Right lung (tissue), 5 donors: ENCODE measurements around the gene SRRD. TPM values are rescaled to one million over a fixed set of nuclear protein-coding genes. Genes with fewer than 3 reads are reported as not detected.
"Not testable (repeated sequence)": the region's sequence is repeated elsewhere in the genome, so short reads cannot be mapped to it uniquely, and the experiment has no call there.

ENCODE experiments used
- DNase-seq, 2 donors: peaks; one replicate each; pipeline ENCODE4 v3.0.0-alpha.2; 2013
- polyA plus RNA-seq, 5 donors: library from polyadenylated mRNA; unstranded; fragments of 120-200 nt; gene quantifications; one replicate each; pipeline versions ENCODE4 v1.2.1 to v1.2.3, GENCODE V29; 2013; ENCODE audit warnings: inconsistent platforms in 1 of 5, low replicate concordance in 1 of 5; ENCODE audit not compliant: insufficient read length in 5 of 5, insufficient read depth in 1 of 5

Gene SRRD
- polyA plus RNA-seq, 5 donors: 23.4 to 35.2 (median 28.4) TPM

- no peak for DNase-seq
These were observed 32.3 kb downstream of the SRRD start for GRCh38 chr22:26515931-26516330.

- DNase-seq: no peak
These were observed 32.8 kb downstream of the SRRD start for GRCh38 chr22:26516503-26516902.

- no peak for DNase-seq
These were observed 33.8 kb downstream of the SRRD start for GRCh38 chr22:26517429-26517828.

GRCh38 chr22:26522012-26522411 is 38.3 kb downstream of the SRRD start:
- DNase-seq: no peak

GRCh38 chr22:26522592-26522991 is 38.9 kb downstream of the SRRD start:
- DNase-seq: no peak

GRCh38 chr22:26524870-26525269 is 41.2 kb downstream of the SRRD start:
- DNase-seq: no peak

GRCh38 chr22:26525946-26526564 is 42.4 kb downstream of the SRRD start:
- no peak for DNase-seq

- DNase-seq: no peak
These were observed 43.5 kb downstream of the SRRD start for GRCh38 chr22:26527167-26527566.

GRCh38 chr22:26527574-26528465 is 44.1 kb downstream of the SRRD start:
- DNase-seq: no peak

- not testable (repeated sequence) for DNase-seq
These were observed 44.8 kb downstream of the SRRD start for GRCh38 chr22:26528518-26528917.

- no peak for DNase-seq
These were observed 45.7 kb downstream of the SRRD start for GRCh38 chr22:26529345-26529744.

- DNase-seq: no peak
These were observed 50.6 kb downstream of the SRRD start for GRCh38 chr22:26534171-26534855.

- no peak for DNase-seq
These were observed 51.4 kb downstream of the SRRD start for GRCh38 chr22:26534874-26535602.

- no peak for DNase-seq
These were observed 51.9 kb downstream of the SRRD start for GRCh38 chr22:26535603-26535908.

GRCh38 chr22:26536056-26536761 is 52.5 kb downstream of the SRRD start:
- DNase-seq: no peak

GRCh38 chr22:26536762-26537134 is 53.1 kb downstream of the SRRD start:
- no peak for DNase-seq

GRCh38 chr22:26540119-26540518 is 56.4 kb downstream of the SRRD start:
- DNase-seq: no peak

- DNase-seq: no peak
These were observed 57.6 kb downstream of the SRRD start for GRCh38 chr22:26541167-26541819.

GRCh38 chr22:26542831-26543230 is 59.2 kb downstream of the SRRD start:
- no peak for DNase-seq
